NCI-H1105 (cell line): ENCODE measurements around the gene TMOD2.

ENCODE experiments used
- DNase-seq: peaks from one replicate; lab custom pipeline; 2025; lab: John Stamatoyannopoulos, UW

Gene TMOD2

GRCh38 chr15:51736069-51736468 is 15.3 kb upstream of the TMOD2 start:
- DNase-seq, result no peak

DNA sequence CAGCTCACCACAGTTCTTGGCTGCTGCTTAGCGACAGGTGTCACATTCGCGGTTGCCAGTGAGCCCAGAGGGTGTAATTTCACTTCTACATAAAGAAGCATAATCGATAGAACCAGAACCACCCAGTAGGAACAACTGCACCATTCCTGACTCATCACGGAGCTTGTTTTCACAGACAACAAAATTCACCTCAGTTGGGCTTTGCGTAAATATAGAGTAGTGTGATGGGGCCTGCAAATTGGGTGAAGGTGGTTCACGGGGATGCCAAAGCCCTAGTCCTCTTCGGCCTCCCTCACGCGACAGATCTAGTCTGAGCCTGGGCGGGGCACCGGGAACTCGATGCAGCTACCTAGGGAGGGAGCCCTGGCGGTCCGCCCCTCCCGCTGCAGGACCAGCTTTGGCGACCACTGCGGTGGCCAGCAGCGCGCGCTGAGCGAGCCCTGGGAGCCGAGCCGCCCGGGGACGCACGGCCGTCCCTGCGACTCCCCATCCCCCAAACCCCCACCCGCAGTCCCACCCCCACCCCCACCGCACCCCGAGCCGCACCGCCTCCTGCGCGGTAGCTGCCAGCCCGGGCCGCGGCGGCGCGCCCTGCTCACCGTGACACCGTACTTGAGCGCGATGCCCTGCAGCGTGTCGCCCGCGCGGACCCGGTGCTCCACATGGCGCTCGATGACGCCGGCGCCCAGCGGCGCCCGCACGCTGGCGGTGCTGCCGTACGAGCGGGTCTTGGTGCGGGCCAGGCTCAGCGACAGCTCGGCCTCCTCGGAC is 14.5 kb upstream of the TMOD2 start:
- peak; percentile 34 for DNase-seq

DNA sequence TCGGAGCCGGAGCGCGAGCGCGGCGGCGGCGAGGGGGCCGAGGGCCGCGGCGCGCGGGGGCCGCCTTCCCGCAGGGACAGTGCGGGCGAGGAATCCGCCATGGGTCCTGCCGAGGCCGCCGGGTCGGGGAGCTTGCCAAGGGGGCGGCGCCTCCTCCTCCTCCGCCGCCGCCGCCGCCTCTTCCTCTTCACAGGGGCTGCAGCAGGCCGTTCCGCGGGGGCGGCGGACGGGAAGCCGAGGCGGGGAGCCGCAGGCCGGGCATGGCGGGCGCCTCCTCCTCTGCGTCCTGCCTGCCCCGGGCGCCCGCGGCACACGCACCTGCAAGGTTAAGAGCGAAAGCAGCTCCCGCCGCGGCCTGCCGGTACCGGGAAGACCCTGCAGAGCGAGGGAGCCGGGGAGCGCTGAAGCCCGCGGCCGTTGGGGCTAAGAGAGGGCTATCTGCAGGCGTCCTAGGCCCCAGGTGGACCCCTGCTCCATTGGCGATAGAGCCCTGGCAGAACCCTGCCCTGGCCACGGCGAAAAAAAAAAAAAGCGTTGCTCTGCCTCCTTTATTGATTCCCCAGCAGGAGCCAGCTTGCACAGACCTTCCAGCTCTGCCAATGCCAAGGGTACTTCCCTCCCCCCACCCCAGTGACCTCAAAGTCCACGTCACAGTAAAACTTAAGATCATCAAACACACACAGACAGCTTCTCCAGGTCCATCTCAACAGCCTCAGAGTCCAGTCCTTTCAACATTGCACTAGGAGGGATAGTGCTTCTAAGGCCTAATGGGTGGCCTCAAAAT is 13.7 kb upstream of the TMOD2 start, which contains the start of gene LYSMD2:
TSS of gene LYSMD2 (minus strand) at position 134 of the 784 bp plus-strand sequence. CDS start at position 101, 33 bp downstream.
- DNase-seq, result no peak

GRCh38 chr15:51738553-51738952 is 12.8 kb upstream of the TMOD2 start:
- DNase-seq, result no peak

DNA sequence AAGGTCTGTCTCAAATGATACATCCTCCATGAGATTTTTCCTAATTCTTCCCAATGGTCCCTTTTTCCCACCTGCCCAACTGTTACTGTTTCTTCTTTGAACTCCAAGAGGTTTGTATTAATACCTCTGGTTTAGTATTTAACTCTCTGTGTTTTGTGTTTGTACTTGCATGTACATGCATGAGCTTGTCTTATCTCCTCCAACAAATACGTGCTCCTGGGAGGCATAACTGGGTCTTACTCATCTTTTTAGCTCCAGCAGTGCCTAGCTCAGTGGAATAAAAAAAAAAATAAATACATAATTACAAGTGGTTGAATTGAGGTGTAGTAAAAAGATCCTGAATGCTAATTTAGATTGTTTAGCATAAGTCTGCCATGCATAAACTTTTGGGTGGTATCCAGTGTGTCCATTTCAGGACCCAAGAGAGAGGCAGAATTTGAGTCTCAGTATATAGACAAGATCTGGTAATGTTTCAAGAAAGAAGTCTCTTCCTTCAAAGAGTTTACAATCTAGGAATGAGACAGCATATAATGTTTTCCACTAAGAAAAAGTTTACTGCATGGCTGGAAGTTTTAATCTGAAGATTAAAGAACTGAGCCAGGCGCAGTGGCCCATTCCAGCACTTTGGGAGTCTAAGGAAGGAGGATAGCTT is 12.2 kb upstream of the TMOD2 start:
- DNase-seq, result no peak

- DNase-seq, result no peak
Measured at GRCh38 chr15:51749307-51749706, 2.1 kb upstream of the TMOD2 start.

DNA sequence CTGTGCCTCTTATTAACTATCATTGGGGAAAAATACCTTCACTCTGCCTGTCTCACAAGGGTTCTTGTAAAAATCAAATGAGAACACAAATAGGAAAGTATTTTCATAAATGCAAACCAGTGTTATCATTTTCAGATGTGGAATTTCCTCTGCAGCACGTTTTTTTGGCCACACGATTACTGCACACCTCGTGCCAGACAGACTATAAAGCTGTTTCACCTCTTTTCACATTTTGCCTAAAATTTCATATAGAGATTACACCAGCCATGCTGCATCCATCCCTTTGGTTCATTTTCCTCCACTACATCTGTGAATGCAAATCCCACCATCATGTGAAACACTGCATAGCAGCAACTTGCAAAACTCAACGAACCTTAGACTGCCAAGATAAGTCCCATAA is 1.2 kb upstream of the TMOD2 start:
- no peak for DNase-seq

- DNase-seq, result no peak
Measured at GRCh38 chr15:51751697-51752683, 593 bp downstream of the TMOD2 start.

DNA sequence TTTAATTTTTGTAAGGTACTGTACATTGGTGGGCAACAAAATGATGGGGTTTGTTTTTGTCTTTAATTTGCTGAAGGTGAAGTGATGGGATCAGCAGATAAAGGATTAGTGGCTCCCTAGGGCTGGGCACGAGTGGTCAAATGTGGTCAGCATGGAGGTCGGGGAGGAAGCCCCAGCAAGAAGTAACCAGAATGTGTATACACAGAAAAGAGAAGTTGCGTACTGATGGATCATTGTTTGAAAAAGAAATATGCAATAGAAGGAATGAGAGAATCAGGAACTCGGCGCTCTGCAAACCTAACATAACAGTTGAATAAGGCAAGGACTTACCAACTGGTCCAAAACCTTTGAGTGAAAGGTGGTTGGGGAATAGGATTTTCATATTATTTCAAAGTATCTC is 1.5 kb downstream of the TMOD2 start:
- DNase-seq, result no peak

GRCh38 chr15:51754267-51754666 is 2.9 kb downstream of the TMOD2 start:
- no peak for DNase-seq

DNA sequence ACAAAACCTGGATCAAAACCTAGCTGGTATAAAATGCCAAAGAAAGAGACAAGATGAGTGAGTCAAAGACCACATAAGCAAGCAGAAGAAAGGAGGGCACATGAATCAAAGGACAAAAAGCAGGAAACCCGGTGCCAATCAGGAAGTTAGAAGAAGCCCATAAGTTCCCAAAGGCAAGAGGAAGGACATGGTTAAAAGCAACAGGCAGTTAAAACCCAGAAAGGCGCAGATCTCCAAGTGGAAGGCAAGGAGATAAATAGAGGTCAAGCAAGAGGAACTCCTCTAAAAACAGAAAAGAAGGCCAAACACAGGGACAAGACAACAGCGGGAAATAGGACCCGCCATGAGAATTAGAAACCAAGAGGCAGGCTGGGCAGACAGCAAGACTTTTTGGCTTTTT is 4.4 kb downstream of the TMOD2 start:
- DNase-seq, result no peak

DNA sequence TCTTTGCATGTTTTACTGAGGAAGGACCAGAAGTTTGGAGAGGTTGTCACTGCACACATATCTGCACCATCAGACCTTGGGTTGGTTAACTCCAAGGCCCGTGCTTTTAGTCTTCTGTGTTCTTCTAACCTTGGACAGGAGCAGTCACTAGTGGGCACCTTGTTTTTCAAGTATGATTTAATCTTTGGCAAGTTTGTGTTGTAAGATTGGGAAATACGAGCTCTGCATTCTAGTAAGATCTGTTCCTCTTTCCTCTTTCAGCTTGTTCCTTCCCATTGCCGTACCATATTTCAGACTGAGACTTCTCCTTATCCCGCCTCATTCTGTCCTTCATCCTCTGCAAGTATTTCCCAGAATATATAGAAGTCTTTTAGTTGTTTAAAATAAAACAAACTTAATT is 5.1 kb downstream of the TMOD2 start:
- no peak for DNase-seq

DNA sequence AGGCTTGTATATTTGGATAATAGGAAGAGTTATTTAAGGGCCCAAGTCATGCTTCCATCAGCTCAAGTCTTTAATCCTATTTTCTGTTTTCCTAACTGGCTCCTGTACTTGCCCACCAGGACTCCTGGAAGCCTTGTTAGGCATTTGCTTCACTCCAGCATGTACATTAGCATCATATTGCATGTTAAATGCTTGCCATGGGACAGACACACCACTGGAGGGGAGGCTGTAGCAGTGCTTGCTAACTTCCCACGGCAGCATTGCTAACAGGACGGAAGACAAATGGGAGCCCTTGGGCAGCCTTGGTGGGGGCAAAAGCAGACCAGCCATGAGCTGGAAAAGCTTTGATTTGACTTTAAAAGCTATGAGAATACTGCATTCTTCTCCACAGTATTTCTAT is 6.1 kb downstream of the TMOD2 start:
- DNase-seq, result no peak

- no peak for DNase-seq
Measured at GRCh38 chr15:51758645-51759044, 7.2 kb downstream of the TMOD2 start.

- DNase-seq, result no peak
Measured at GRCh38 chr15:51759557-51760070, 8.2 kb downstream of the TMOD2 start.

DNA sequence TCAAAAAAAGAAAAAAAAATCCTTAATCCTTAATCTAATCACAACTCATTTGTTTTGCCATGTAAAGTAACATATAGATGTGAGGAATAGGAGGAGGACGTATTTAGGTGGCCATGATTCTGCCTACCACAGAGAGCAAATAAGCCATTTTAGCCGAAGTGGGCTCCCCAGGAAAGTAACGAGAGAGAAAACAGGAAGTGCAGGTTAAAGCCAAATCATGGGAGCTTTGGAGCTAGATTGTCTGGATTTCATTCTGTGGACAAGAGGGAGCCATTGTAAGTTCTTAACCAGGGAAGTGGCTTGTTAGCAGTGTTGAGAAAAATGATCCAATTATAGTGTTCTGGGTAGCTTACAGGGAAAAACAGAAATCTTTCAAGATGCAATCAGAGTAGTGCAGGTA is 9.4 kb downstream of the TMOD2 start:
- DNase-seq, result no peak

DNA sequence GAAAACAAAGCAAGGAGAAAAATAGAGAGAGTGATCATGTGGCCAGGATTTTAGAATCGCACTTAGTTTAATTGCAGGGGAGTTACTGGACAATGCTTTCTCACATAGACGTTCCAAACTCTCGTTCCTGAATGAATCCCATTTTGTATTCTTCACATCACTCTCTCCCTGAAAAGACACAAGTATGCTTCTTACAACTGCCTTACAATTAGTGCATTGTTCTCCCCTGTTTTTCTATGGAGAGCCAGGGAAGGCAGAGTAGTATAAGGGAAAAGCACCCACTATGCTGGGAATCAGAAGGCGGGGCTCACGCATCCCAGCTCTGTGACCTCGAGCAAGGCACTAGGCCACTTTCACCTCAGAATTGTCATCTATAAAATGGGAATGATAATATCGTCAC is 14.4 kb downstream of the TMOD2 start:
- no peak for DNase-seq

- no peak for DNase-seq
Measured at GRCh38 chr15:51766341-51766740, 14.9 kb downstream of the TMOD2 start.

DNA sequence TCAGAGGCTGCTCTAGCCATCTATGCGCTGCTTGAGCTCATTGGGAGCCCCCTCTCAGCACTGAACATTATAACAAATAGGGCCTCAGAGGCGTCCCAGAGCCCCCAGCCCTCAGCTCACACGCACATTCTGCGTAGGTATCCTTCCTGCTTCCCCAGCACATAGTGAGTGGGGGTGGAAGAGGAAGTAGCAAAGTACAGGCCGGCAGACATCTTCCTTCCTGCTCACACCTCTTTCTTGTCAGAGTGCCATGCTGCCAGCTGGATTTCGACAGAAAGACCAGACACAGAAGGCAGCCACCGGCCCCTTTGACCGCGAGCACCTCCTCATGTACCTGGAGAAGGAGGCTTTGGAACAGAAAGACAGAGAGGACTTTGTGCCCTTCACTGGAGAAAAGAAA is 16.6 kb downstream of the TMOD2 start:
- no peak for DNase-seq

DNA sequence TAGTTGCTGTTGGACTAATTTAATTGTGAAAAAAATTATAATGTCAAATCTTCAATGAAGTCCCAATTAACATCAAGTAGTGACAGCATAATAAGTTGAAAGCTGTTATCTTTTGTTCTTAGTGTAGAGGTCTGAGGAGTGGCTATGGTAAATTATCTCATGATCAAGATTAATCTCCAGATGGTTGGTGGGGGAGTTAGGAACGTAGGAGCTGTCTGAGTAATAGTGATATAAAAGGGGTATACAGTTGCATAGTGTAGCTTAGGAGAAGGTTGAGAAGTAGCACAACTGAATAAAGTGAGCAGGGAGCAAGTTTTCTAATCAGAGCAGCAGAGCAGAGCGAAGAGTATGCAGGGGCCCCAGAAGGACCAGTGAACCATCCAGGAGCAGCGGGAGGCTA is 19.5 kb downstream of the TMOD2 start:
- DNase-seq, result no peak

DNA sequence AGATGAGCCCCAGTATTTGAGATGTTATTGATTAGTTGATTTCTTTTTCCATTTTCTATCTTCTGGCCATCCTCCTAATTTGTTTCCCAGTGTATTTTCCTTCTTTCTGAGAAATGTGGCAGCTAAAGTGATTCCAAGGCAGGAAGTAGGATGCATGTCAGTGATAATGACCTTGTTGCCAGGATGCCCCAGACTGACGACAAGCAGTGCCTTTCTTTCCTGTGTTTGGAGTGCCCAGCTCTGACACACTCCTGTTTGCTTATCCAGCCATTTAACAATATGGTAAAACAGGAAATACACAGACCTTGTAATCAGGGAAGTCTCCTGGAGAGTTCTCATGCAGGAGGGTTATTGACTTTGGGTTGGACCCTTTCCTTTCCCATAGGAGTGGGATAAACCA is 20.4 kb downstream of the TMOD2 start:
- no peak for DNase-seq
